HG02870 (cell line): ENCODE results near the gene IMMP1L.
"Not testable (repeated sequence)": the region's sequence is repeated elsewhere in the genome, so short reads cannot be mapped to it uniquely, and the experiment has no call there.

Experiments
- ATAC-seq: cut with Tn5 transposase; IDR thresholded peaks from one replicate; pipeline ENCODE4 v1.9.1; 2021; ENCODE audit warnings: mild to moderate bottlenecking, moderate library complexity; ENCODE audit not compliant: unreplicated experiment

Gene IMMP1L, protein sequence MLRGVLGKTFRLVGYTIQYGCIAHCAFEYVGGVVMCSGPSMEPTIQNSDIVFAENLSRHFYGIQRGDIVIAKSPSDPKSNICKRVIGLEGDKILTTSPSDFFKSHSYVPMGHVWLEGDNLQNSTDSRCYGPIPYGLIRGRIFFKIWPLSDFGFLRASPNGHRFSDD

DNA sequence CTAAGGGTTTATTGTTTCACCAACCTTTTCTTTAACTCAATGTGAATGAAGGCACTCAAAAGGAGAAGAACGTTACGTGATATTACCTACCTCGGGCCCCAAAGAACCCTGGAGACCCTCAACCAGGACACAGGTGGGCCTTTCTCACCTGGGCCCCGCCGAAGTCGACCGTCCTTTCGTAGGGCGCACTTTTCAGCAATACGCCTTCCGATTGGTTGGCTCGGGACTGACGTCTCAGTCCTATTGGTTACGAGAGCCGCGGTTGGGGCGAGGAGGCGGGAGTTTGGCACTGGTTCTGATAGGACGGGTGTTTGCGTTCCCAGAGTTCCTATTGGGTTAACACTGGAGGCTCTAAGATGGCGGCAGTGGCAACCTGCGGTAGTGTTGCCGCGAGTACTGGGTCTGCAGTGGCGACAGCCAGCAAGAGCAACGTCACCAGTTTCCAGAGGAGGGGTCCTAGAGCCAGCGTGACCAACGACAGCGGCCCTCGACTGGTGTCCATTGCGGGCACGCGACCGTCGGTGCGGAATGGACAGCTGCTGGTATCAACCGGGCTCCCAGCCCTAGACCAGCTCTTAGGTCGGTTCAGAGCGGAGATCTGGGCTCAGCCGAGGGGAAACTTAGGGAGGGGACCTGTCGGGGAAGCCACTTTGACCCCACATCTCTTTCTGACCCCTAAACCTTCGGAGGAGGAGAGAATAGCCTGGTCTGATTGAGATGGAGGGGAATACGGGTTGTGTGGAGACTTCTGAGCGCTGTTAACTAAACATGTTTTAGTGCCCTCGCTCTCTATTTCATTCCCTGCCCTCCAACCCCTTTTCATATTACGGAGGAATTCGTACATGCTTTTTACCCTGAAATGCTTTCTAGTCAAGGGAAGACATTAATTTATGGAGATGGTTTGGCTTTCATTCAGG is at the start of gene IMMP1L, which contains the start of gene ELP4:
TSS of gene IMMP1L (minus strand) at position 194 of the 917 bp plus-strand sequence. CDS start 46,346 bp downstream, outside the sequence.
TSS of gene ELP4 (plus strand) at position 339 of the 917 bp plus-strand sequence. CDS start at position 357, 18 bp downstream.
- ATAC-seq, result peak; percentile 100

DNA sequence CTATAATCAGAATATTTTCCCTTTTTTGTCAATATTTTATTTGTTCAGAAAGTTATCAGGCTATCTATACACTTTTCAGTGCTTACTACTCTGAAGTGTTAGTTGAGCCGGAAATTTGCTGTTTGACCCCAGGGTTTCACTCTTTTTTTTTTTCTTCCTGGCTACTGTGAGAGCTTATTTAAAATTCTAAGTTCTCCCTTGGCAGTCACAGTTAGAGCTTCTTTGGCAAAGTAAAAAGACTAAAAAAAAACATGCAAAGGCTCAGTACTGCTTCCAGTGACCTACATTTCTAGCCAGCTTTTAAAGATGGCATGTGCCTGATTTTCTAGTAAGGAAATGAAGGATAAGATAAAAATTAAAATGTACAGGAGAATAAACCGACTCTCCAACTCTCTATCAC is 48.6 kb upstream of the IMMP1L start:
- ATAC-seq, result no peak

- ATAC-seq, result no peak
Measured at GRCh38 chr11:31555938-31556337, 46.5 kb upstream of the IMMP1L start.

- no peak for ATAC-seq
Measured at GRCh38 chr11:31542862-31543261, 33.4 kb upstream of the IMMP1L start.

DNA sequence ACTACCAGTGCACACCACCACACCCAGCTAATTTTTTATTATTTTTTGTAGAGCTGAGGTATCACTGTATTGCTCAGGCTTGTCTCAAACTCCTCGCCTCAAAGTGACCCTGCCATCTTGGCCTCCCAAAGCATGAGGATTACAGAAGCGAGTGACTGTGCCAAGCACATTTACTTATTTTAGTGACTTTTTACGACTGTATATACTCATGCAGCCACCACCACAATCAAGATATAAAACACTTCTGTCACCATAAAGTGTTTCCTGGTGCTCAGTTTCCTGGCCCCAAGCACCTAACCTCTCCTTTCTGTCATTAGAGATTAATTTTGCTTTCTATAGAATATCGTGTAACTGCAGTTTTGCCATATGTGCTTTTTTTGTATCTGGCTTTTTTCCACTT is 26.1 kb upstream of the IMMP1L start:
- ATAC-seq, result no peak

DNA sequence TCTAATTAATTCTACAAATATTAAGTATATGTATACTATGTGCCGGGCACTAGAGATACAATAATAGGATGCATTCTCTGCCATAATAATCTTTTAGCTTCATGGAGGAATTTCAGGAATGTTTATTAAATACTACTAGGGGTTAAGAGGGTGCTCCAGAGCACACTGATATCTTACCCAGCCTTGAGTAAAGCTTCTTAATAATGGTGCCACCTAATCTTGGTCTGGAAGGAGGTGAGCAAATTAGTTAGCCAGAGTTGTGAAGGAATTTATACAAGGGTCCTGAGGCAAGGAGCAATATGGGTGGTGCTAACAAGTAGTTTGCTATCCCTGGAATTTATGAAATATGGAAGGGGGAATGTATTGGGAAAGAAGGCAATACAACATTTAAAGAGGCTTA is 21.9 kb upstream of the IMMP1L start:
- ATAC-seq, result no peak

DNA sequence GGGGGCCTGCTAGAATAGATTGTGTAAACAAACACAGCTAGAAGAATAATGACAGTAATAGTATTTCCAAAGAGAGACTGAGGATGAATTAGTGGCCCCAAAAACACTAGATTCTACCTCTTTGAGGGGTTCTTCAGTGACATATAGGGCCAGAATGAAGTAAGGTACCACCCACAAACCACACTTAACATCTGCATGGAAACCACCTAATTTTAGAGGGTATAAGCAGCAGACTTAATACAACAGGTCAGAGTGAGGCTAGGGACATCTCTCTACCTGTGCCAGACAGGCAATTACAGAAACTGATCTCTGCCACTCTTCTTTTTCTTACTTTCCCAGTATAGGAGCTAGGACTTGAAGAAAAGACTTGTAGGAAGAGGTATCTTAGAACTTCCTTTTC is 20.3 kb upstream of the IMMP1L start:
- peak; percentile 70 for ATAC-seq

DNA sequence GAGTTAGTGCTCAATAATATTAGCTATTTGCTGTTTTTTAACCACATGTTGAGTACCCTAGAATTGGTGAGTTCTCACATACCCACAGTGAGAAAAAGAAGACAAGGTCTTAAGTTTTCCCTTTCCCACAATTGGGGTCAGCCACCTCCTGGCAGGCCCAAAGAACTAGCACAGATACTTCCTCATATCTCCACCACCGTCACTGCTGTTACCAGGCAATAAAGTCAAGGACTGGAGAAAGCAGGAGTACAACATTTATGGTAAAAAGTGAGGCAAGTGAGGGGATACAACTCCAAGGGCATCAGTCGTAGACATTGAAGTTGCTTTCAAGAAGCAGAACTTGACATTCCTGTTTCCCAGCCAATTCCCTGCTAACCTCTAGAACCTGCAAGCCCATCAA is 19.8 kb upstream of the IMMP1L start:
- ATAC-seq, result no peak

- no peak for ATAC-seq
Measured at GRCh38 chr11:31521497-31522150, 12.2 kb upstream of the IMMP1L start.

DNA sequence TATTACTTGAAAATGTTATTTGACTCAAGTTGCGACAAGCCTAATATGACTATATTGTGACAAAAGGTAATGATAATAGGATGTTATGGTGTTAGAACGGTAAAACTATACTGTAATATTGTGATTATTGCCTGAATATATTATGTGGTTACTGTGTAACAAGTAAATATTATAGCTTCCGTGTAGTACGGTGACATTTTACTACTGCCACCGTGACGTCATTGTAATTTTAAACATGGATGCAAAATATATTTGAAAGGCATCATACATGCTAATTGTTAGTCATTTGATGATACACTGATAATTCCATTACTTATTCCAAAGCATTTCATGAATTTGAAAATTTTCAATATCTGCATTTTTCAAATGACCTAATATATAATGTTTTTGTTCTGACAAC is 2.7 kb upstream of the IMMP1L start:
- ATAC-seq, result no peak

GRCh38 chr11:31509051-31509428 is 382 bp downstream of the IMMP1L start:
- ATAC-seq, result peak; percentile 9

DNA sequence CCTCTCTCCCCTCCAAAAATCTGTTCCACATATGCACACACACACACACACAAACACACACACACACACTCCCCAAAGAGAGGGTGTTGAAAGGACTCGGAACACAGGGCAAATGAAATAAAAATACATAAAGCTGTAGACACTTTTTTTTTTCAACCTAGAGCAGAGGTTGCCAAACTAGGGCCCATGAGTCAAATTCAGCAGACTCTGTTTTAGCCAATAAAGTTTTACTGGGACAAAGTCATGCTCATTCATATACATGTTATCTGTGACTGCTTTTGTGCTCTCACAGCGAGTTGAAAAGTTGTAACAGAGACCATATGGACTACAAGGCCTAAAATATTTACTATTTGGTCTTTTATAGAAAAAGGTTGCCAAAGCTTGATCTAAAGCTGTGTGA is 8.9 kb downstream of the IMMP1L start:
- ATAC-seq, result no peak

GRCh38 chr11:31499576-31500178 is 9.7 kb downstream of the IMMP1L start:
- ATAC-seq, result no peak

DNA sequence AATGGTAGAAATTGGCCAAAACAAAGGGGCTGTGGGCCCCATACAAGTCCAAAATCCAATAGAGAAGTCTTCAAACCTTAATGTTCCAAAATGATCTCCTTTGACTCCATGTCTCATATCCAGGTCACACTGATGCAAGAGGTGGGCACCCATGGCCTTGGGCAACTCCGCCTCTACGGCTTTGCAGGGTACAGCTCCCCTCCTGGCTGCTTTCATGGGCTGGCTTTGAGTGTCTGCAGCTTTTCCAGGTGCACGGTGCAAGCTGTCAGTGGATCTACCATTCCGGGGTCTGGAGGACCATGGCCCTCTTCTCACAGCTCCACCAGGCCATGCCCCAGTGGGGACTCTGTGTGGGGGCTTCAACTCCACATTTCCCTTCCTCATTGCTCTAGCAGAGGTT is 15.7 kb downstream of the IMMP1L start:
- not testable (repeated sequence) for ATAC-seq

GRCh38 chr11:31493235-31493634 is 16.2 kb downstream of the IMMP1L start:
- ATAC-seq, result no peak

- ATAC-seq, result no peak
Measured at GRCh38 chr11:31492320-31492913, 17.0 kb downstream of the IMMP1L start.

DNA sequence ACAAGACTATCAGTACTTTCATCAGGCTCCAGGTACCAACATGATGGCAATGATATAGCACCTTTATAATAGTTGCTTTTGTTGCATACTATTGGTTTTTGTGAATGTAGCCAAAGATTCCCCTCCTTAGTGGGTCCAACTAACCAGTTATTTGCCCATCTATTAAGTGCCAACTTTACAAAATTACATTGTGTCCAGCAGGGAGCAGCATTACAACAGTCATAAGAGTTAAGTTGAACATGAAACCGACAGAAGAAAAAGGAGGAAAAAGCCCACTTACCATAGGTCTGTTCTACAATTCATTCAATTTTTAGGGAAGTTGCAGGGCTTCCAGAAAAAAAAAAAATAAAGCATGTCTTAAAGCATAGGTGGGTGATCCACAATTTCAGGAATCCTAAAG is 21.6 kb downstream of the IMMP1L start:
- no peak for ATAC-seq

GRCh38 chr11:31484497-31484896 is 24.9 kb downstream of the IMMP1L start:
- ATAC-seq, result no peak

DNA sequence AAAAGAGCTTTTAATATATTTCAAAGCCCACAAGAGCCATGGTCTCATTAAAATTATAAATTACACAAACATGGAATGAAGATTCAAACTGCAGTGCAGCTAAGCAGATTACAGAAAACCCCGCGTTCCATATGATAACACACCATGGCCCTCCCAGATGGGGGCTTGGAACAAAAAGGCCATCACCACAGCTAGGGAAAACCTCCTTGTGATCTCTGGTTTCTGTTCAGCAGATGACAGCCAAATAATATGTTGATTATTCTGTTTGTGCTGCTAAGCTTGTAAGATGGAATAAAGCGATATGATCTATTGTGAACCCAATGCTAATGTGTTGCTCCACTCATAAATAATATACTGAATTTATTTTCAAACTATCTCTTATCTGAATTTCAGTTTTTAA is 28.5 kb downstream of the IMMP1L start:
- ATAC-seq, result no peak

GRCh38 chr11:31479066-31479465 is 30.4 kb downstream of the IMMP1L start:
- no peak for ATAC-seq

- ATAC-seq, result no peak
Measured at GRCh38 chr11:31478223-31478590, 31.2 kb downstream of the IMMP1L start.
